Measurements from ENCODE around the gene GRIK1. TPM values are rescaled to one million over a fixed set of nuclear protein-coding genes. Genes with fewer than 3 reads are reported as not detected.

GRIK1 gene
- total RNA-seq: not detected in 2 replicates

GRCh38 chr21:29939924-29940275 is at the start of gene GRIK1:
Gene GRIK1, minus strand, starts transcription at chr21:29939996.

Other genes with a start within 250 kb of the GRIK1 start
- not detected in 2 replicates for gene CLDN17, start 226.8 kb upstream of the GRIK1 start, total RNA-seq

All from bronchus fibroblast of lung (primary cell).